Inferior parietal cortex (tissue), 1 donor: ENCODE data around the gene SF3A1.
A peak's percentile ranks its signal among the peaks of the same experiment; 100 is the strongest.

ENCODE experiments used
- DNase-seq: peaks from one replicate; pipeline ENCODE4 v3.0.0-alpha.2; 2016; ENCODE audit errors: extremely low spot score

SF3A1 gene

GRCh38 chr22:30287648-30288418 is 68.9 kb downstream of the SF3A1 start:
- DNase-seq, result peak; percentile 79

GRCh38 chr22:30286813-30287647 is 69.7 kb downstream of the SF3A1 start:
- DNase-seq, result no peak

DNA sequence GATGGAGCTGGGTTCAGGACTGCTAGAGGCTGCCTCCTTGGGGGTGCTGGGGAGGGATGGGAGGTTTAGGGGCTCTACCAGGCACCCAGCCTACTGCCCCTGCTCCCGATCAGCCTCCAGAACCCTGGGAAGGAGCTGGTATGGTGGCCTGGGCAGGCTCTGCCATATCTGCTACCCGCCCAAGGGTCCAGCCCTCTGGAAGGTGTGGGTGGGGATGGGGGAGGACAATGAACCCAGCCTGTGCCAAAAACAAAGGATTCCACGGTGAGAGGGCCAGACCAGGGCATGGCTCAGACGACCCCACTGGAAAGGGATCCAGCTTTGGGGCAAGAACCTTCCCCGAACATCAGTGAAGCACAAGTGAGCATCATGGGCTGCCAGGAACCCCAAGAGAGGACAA is 70.4 kb downstream of the SF3A1 start:
- no peak for DNase-seq

DNA sequence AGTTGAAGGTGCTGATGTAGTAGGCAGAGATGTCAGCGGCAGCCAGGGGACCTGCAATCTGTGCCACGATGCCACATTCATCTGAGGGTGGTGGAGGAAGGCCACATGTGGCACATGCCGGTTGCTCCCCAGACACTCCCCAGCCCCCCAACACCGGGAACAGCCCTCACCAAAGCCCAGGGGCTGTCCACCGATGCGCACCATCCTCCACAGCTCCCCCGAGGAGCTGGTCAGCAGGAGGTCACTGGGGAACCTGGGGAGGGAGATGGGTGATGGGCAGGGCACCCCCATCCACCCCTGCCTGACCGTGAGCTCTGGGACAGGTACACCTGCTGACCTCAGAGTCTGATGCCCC is 70.9 kb downstream of the SF3A1 start:
- no peak for DNase-seq

GRCh38 chr22:30285176-30285845 is 71.4 kb downstream of the SF3A1 start:
- DNase-seq, result no peak

GRCh38 chr22:30284666-30285065 is 72.0 kb downstream of the SF3A1 start:
- DNase-seq, result no peak

DNA sequence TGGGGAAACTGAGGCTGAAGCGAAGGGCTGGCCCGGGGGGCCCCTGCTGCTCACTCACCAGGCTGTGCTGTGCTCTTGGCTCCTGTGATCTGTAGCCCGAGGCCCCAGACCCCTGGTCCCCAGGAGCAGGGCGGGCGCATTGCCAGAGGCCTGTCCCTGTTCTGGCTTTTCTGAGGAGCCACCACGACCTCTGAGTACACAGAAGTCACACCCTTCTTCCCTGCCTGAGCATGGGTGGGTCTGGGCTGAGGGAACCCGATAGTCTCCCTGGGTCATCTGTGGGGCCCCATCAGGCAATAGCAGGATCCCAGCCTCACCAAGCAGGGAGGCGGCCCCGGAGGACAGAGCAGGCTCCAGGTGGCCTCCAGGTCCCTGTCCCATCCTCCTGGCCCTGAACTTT is 72.5 kb downstream of the SF3A1 start:
- no peak for DNase-seq

DNA sequence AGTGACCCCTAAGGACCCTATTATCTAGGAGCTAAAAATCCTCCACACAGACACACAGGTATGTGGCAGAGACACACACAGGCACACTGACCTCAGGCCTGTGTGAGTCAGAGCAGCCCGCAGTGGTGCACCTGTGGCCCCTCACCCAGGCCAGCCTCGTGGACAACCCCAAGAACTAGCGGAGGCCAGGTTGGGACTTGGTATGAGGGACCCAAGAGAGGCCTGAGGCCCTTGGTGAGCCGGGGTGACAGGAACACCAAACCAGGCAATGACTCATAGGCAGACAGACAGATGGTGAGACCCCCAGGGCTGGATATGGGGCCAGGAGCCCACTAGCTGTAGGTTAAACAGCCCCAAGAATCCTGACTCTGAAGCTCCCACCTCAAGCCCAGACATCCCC is 73.4 kb downstream of the SF3A1 start:
- DNase-seq, result no peak

DNA sequence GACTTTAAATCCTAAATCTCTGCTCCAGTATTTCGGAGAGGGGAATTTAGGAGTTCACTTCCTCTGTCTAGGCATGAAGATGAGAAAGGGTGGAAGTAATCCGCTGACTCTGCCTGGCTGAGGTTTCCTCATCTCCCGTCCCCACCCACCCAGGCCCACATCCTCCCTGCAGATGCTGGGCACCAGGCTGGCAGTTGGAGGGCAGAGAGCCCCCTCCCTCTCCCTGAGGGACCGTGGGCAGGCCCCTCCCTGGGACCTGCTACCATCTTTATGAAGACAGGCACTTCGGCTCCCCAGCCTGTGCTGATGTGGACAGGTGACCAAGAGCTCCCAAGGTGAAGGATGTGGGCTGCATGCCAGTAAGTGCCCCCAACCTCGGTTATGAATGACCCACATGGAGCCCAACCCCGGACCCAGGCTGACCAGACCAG is 74.1 kb downstream of the SF3A1 start:
- DNase-seq, result no peak
